Heart right ventricle (tissue), 16 donors: ENCODE results near the gene SDC1. TPM values are rescaled to one million over a fixed set of nuclear protein-coding genes. Genes with fewer than 3 reads are reported as not detected.

Source experiments
- ATAC-seq, 8 donors: fragments of 200-7000 bp; cut with Tn5 transposase; one replicate each; pipeline ENCODE4 v1.9.1; 2020; ENCODE audit warnings: mild to moderate bottlenecking in 8 of 8, moderate library complexity in 8 of 8, moderate number of reproducible peaks in 1 of 8
- DNase-seq, 2 donors: peaks; one replicate each; pipeline ENCODE4 v3.0.0-alpha.2; 2020
- H3K27ac ChIP-seq, 10 donors: fragments of 200-600 bp; sonication (generic) in 2 of 10; one replicate each; pipeline versions ENCODE4 v1.5.0 to v1.8.0; 2020 to 2022; ENCODE audit warnings: mild to moderate bottlenecking in 3 of 10
- H3K27me3 ChIP-seq, 7 donors: fragments of 200-600 bp; one replicate each; pipeline ENCODE4 v1.8.0; 2021 to 2022; ENCODE audit warnings: mild to moderate bottlenecking in 2 of 7
- H3K36me3 ChIP-seq, 9 donors: fragments of 200-600 bp; sonication (generic) in 1 of 9; one replicate each; pipeline versions ENCODE4 v1.5.0 to v1.8.0; 2020 to 2022; ENCODE audit warnings: mild to moderate bottlenecking in 2 of 9
- H3K4me1 ChIP-seq, 9 donors: fragments of 200-600 bp; sonication (generic) in 1 of 9; one replicate each; pipeline versions ENCODE4 v1.5.0 to v1.8.0; 2020 to 2022; ENCODE audit warnings: mild to moderate bottlenecking in 4 of 9
- H3K4me3 ChIP-seq, 10 donors: fragments of 200-600 bp; sonication (generic) in 2 of 10; one replicate each; pipeline versions ENCODE4 v1.5.0 to v1.8.0; 2020 to 2022; ENCODE audit warnings: mild to moderate bottlenecking in 7 of 10, moderate library complexity in 2 of 10
- H3K9me3 ChIP-seq, 11 donors: fragments of 200-600 bp in 10 of 11; sonication (generic) in 2 of 11; one replicate each; pipeline versions ENCODE4 v1.5.0 to v1.8.0; 2013 to 2022; ENCODE audit warnings: mild to moderate bottlenecking in 2 of 11, control low read depth in 1 of 11, moderate library complexity in 1 of 11
- WGBS, 2 donors: extraction: QIAGEN DNeasy Blood & Tissue Kit; methylation state at CpG; one replicate each; pipeline ENCODE4 v1.1.7; 2013; ENCODE audit warnings: inconsistent platforms in 1 of 2; 5-methylcytosine and 5-hydroxymethylcytosine counted together
- intact Hi-C, 10 donors: fragments of 100-400 bp; cut with DNase I; formaldehyde crosslinking; loops; one replicate each; pipeline versions ENCODE4 v1.11.1 to v1.14.2; 2022
- polyA plus RNA-seq, 2 donors: library from polyadenylated mRNA; stranded (reverse); fragments of 200-250 nt; gene quantifications; one replicate each; pipeline ENCODE4 v1.2.3, GENCODE V29; 2013
- total RNA-seq, 10 donors: library from RNA; stranded (reverse); fragmentation: NEBNext Ultra II Directional in 3 of 10; extraction: Animal tissue kit (Norgen Biotek cat#: 25700) in 3 of 10; gene quantifications; one replicate each; pipeline versions ENCODE4 v1.2.1 to v1.2.4, GENCODE V29; 2021 to 2023
- TF ChIP-seq, protein P1 (sequence below), 9 donors: fragments of 200-600 bp; sonication (generic) in 2 of 9; IDR thresholded peaks; one replicate each; pipeline versions ENCODE4 v1.5.0 to v1.8.0; 2021 to 2022; ENCODE audit warnings: antibody characterized with exemption in 9 of 9, mild to moderate bottlenecking in 5 of 9, moderate library complexity in 1 of 9
- donor health status: Arrhythmogenic right ventricular cardiomyopathy.
- donor health status: ischemic (EF 13 %, LVEDD 7.1; RV severe dilation, severe dysfunction).
- donor health status: healthy with polysubstance abuse.
- donor health status: DM: no; HTN: yes; CAD: no.
- donor health status: DM: no; HTN: no; CAD: no.
- donor health status: ischemic (EF 25% LVEDD 6.9; RV normal size, moderate dysfunction).
- donor health status: ischemic (EF 25% LVEDD 5.7; RV mildly dilated, moderate dysfunction).
- donor health status: healthy.
- donor health status: DM: yes; HTN: yes; CAD: no.
- donor health status: Ischemic cardiomyopathy.
- donor health status: ischemic (EF 35%, LVEDD 5.7; RV mildly dilated, moderate dysfunction).
- donor health status: nonischemic (EF 11% LVEDD 7.7; RV severe dilation, severe dysfunction).
- donor health status: DM: yes; HTN: yes; CAD: no.
- donor health status: PGD.
- donor health status: ischemic (EF 29% LVEDD 5.4; RV normal size, mild dysfunction).
- donor health status: nonischemic (EF 23%, LVEDD 6.1; RV moderate dilation, normal function).

Gene SDC1
- total and polyA plus RNA-seq, 12 donors, result 0.27 to 2.1 (median 0.33) TPM; not detected in 2

DNA sequence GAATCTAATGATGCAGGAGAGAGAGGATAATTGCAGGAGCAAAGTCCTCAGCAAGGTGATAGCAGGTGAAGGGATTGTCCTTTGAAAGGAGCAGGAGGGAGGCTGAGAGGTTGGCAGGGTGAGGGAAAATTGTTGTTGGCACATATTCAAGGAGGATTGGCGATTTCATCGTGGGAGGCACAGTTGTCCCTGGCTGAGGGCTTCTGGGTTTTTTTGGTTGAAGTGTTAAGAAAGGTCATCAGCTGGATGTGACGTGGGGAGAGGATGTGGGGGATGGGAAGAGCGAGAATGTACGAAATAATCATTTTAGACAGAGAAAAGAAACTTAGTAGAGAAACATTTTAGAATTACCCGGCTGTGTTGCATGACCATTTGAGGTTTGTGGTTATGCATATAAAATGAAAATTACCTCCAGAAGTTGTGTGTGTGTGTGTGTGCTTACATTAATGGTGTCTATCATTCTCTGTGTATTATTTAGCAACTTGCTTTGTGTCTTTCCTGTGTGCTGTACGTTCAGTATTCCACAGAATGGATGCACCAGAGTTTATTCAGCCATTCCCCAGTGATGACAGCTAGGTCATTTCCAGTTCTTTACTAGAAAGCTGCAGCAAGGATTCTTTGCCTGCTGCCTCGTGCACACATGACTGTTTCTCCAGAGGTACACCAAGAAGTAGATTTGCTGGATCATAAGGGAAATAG, 67.6 kb downstream of the SDC1 start:
- 32 to 34% methylated on average over 8 of the region's 8 CpGs for WGBS, 2 donors
- H3K4me1 ChIP-seq, result no peaks in the 10 kb centered on the region
- intact Hi-C loops, result no loop called here

DNA sequence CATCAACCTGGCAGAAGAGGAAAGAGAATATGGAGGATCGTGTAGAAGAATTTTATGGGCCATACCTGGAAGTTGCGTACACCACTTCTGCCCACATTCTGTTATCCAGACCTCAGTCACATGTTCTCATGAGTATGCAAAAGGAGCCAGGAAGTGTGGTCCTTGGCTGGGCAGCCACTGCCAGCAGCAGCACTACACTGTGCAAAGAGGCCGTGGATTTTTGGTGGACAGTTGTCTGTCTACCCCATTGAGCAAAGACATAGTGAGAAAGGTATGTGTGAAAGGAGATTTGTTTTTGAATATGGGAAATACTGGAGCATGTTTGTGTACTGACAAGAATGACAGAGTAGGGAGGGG, 68.1 kb downstream of the SDC1 start:
- H3K4me3 ChIP-seq, result no peak overlapping the region
- peaks cover 0 to 26% (median 0%) of the 10 kb centered on the region in 7 donors for H3K27me3 ChIP-seq
- H3K4me1 ChIP-seq, result no peaks in the 10 kb centered on the region
- no peak overlapping the region for H3K27ac ChIP-seq
- no peaks in the 10 kb centered on the region for H3K9me3 ChIP-seq
- intact Hi-C loops, result no loop called here
- TF ChIP-seq, protein P1, sequence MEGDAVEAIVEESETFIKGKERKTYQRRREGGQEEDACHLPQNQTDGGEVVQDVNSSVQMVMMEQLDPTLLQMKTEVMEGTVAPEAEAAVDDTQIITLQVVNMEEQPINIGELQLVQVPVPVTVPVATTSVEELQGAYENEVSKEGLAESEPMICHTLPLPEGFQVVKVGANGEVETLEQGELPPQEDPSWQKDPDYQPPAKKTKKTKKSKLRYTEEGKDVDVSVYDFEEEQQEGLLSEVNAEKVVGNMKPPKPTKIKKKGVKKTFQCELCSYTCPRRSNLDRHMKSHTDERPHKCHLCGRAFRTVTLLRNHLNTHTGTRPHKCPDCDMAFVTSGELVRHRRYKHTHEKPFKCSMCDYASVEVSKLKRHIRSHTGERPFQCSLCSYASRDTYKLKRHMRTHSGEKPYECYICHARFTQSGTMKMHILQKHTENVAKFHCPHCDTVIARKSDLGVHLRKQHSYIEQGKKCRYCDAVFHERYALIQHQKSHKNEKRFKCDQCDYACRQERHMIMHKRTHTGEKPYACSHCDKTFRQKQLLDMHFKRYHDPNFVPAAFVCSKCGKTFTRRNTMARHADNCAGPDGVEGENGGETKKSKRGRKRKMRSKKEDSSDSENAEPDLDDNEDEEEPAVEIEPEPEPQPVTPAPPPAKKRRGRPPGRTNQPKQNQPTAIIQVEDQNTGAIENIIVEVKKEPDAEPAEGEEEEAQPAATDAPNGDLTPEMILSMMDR (IDR thresholded peaks at IDR 0.05), result no peak
- ATAC-seq, result no peak
- no peak for DNase-seq
- H3K36me3 ChIP-seq, result no peaks in the 10 kb centered on the region
- 75 to 83% methylated on average over 3 of the region's 3 CpGs for WGBS, 2 donors

More for the DNA sequence above, 67.6 kb downstream of the SDC1 start:
- Histone ChIP-seq H3K9me3 (no peaks in the 10 kb centered on the region), H3K27me3 (peaks cover 0 to 25% (median 0%) of the 10 kb centered on the region in 7 donors), H3K4me3 (no peak overlapping the region), H3K36me3 (no peaks in the 10 kb centered on the region), H3K27ac (no peak overlapping the region)
- no peak for DNase-seq
- TF ChIP-seq, protein P1 (IDR thresholded peaks at IDR 0.05), result no peak
- no peak for ATAC-seq

DNA sequence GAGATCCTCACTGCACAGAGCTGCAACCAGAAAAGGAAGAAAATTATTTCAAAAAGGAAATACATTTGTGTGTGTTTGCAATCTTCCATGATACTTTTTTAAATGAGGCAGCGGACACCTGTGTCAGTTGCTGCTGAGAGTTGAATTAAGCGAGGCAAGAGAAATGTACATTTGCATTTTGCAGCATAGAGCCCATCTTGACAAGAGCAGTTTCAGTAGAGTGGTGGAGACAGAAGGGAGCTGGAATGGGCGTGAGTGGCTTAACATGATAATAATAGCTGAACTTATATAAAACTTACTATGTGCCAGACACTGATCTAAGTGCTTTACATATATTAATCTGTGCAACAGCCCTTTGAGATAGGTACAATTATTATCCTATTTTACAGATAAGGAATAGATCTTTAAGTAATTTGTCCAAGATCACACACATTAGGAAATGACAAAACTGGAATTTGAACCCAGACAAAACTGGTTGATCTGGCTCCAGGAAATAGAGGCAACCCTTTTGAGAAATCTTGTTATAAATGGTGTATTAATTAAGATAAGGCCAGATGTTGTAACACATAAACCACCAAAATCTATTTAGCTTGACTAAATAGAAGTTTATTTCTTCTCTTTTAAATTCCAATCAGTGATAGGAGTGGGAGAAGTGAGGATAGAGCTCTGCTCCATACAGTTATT, 68.7 kb downstream of the SDC1 start:
- WGBS, 2 donors, result 92 to 95% methylated on average over 3 of the region's 3 CpGs
- no peak for DNase-seq

DNA sequence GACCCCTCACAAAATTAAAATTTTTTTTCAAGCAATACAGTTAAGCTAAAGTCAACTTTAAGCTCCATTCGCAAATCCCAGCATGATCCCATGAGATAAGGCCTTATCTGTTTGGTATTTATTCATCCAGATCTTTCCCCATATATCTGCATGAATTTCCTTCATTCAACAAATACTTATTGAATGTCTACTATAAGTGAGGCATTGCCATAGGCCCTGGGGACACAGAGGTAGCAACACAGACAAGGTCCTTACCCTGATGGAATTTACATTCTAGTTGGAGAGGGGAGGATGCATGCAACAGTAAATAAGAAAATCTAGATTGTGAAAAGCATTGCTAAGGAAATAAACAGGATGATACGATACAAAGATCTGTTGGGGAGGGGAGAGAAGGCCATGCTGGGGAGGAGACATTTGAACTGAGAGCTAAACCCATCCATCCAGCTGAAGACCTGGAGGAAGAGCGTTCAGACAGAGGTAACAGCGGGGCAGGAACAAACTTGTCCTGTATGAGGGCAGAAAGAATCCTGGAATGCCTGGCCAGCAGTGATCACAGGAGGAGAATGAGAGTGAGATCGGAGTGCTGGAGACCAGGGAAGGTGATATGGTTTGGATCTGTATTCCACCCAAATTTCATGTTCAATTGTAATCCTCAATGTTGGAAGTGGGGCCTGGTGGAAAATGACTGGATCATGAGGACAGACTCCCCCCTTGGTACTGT, 71.6 kb downstream of the SDC1 start:
- TF ChIP-seq, protein P1 (IDR thresholded peaks at IDR 0.05), result no peak
- DNase-seq (no peak), ATAC-seq (no peak)
- H3K36me3 ChIP-seq, result no peaks in the 10 kb centered on the region
- H3K27me3 ChIP-seq, result peaks cover 0 to 7% (median 0%) of the 10 kb centered on the region in 7 donors
- H3K27ac ChIP-seq, result no peak overlapping the region
- H3K9me3 ChIP-seq, result no peaks in the 10 kb centered on the region
- 84 to 85% methylated on average over 5 of the region's 5 CpGs for WGBS, 2 donors
- no peak overlapping the region for H3K4me3 ChIP-seq
- H3K4me1 ChIP-seq, result peaks cover 0 to 8% (median 0%) of the 10 kb centered on the region in 9 donors
- intact Hi-C loops, result no loop called here

More for the DNA sequence above, 68.7 kb downstream of the SDC1 start:
- Histone ChIP-seq H3K27me3 (peaks cover 0 to 24% (median 0%) of the 10 kb centered on the region in 7 donors), H3K27ac (no peak overlapping the region), H3K36me3 (no peaks in the 10 kb centered on the region), H3K4me1 (no peaks in the 10 kb centered on the region), H3K9me3 (no peaks in the 10 kb centered on the region), H3K4me3 (no peak overlapping the region)
- TF ChIP-seq, protein P1 (IDR thresholded peaks at IDR 0.05), result no peak
- no peak for ATAC-seq
- intact Hi-C loops, result no loop called here
